ENCODE measurements around the gene MSTO1. TPM values are rescaled to one million over a fixed set of nuclear protein-coding genes. Genes with fewer than 3 reads are reported as not detected.
"Not testable (repeated sequence)": the region's sequence is repeated elsewhere in the genome, so short reads cannot be mapped to it uniquely, and the experiment has no call there.

Gene MSTO1
- total RNA-seq, 2 experiments from 2014 or later, result 59.6 to 63.4 TPM

DNA sequence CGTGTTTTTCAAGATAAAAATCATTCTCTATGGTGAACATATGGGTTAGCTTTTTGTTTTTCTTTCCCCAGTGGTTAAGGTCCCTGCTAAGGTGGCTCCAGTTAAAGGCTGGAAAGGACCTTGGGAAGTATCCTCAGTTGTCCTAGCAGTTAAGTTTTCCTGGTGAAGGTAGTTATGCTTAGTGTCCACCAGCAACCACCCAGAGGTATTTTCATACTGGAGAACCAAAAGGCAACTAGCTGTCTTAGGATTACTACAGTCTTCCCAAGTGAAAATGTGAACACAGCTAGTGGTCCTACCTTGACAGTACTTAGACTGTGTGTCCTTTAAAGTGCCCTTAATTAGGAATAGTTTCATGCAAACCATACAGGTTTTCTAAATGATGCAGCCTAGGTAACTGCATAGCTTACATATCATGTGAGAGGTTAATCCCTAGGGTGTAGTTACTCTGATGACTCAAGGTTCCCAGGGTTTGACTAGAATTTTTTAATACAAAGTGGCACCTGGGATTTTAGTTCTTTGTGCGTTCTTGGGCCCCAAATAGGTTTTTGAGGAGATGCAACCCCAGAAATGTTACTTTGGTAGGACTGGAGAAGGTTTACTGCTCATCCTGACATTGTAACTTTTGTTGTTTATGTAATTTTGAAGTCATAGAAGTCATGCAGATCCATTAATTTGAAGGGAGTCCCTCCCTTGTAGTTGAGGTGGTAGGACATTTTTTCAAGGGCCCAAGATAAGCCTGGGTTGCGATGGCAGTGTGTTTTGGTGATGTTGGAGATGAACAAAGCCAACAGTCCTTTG is 42.0 kb downstream of the MSTO1 start:
- H3K9me3 Mint-ChIP-seq, result no peaks in the 10 kb centered on the region
- H3K4me1 Mint-ChIP-seq (ENCODE audit: low read depth), result no peaks in the 10 kb centered on the region
- intact Hi-C loops (cut with micrococcal nuclease), result no loop called here
- POLR2A ChIA-PET, result no interaction called here
- H3K27ac Mint-ChIP-seq, result no peak overlapping the region
- no peaks in the 10 kb centered on the region for H3K27me3 Mint-ChIP-seq
- no peaks in the 10 kb centered on the region for H3K36me3 Mint-ChIP-seq
- CTCF ChIA-PET, result interaction anchor here (0.6 kb wide), 1 partner anchor 57 kb away, joined by 3 read pairs; no protein-coding TSS in a partner anchor
- no peak overlapping the region for H3K4me3 Mint-ChIP-seq
- no peak for DNase-seq

DNA sequence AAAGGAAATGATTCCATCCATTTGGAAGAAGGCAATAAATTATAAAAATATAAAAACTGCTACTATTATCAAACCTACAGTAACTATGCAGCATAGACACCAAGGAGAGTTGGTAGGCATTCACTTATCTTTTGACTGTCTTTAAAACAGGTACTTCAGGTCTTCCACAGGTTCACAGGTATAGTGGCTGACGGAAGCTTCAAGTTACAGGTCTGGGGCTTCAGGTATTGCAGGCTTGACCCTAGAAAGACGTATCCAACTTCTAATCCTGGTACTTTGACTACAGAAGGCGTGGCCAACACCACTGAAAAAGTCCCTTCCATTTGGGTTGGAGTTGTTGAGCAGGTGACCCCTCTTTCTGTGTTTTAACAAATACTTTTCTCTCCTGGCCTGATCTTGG is 42.9 kb downstream of the MSTO1 start:
- CTCF ChIA-PET, result no interaction called here

GRCh38 chr1:155657463-155657862 is 47.4 kb downstream of the MSTO1 start:
- Mint-ChIP-seq H3K4me3 (no peak overlapping the region), H3K4me1 (ENCODE audit: low read depth) (no peaks in the 10 kb centered on the region), H3K27ac (no peak overlapping the region), H3K9me3 (no peaks in the 10 kb centered on the region), H3K27me3 (no peaks in the 10 kb centered on the region), H3K36me3 (peaks cover 33% of the 10 kb centered on the region)
- intact Hi-C loops (cut with micrococcal nuclease), result no loop called here
- POLR2A ChIA-PET, result no interaction called here
- no peak for DNase-seq
- CTCF ChIA-PET, result no interaction called here

More for the DNA sequence above, 42.9 kb downstream of the MSTO1 start:
- no peak overlapping the region for H3K4me3 Mint-ChIP-seq
- H3K27me3 Mint-ChIP-seq, result no peaks in the 10 kb centered on the region
- no peak for DNase-seq
- no peaks in the 10 kb centered on the region for H3K9me3 Mint-ChIP-seq
- no peaks in the 10 kb centered on the region for H3K4me1 Mint-ChIP-seq (ENCODE audit: low read depth)
- intact Hi-C loops (cut with micrococcal nuclease), result no loop called here
- H3K27ac Mint-ChIP-seq, result no peak overlapping the region
- POLR2A ChIA-PET, result no interaction called here
- no peaks in the 10 kb centered on the region for H3K36me3 Mint-ChIP-seq

DNA sequence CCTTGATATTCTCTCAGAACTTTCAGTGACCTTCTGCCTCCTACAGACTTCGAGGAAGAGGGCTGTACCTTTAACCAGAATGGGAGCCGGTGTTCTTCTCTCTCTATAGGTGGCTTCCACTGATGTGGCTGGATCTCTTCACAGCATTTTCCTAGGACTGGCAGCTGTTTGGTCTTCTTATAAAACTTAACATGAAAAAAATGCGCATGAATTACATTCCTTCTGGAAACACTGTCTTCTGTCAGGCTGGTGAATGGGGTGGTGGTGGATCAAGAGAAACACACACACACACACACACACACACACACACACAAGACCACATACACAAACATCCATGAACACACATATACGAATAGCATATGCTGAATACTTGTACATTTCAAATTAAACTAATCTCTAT is 51.2 kb downstream of the MSTO1 start:
- peaks cover 45% of the 10 kb centered on the region for H3K36me3 Mint-ChIP-seq
- DNase-seq; intact Hi-C loops (cut with micrococcal nuclease); H3K4me1 Mint-ChIP-seq (ENCODE audit: low read depth); H3K27me3 Mint-ChIP-seq; CTCF ChIA-PET; H3K9me3 Mint-ChIP-seq; H3K27ac Mint-ChIP-seq; POLR2A ChIA-PET; H3K4me3 Mint-ChIP-seq: not testable (repeated sequence)

Other genes with a start within 250 kb of the MSTO1 start
- 10 to 100 TPM; 28.8 to 29.6 TPM for gene ASH1L, start 47.4 kb upstream of the MSTO1 start, total RNA-seq
- 10 to 100 TPM; 56.2 to 62.1 TPM for gene YY1AP1, start 78.6 kb downstream of the MSTO1 start, total RNA-seq
- 100 to 1,000 TPM; 142 to 145 TPM for gene DAP3, start 78.9 kb downstream of the MSTO1 start, total RNA-seq
- gene GON4L, start 247.0 kb downstream of the MSTO1 start, total RNA-seq, result 10 to 100 TPM; 48.0 to 51.2 TPM
- 10 to 100 TPM; 25.0 to 25.1 TPM for gene SYT11, start 249.3 kb downstream of the MSTO1 start, total RNA-seq